Measurements from ENCODE around the gene AP2B1. TPM values are rescaled to one million over a fixed set of nuclear protein-coding genes. Genes with fewer than 3 reads are reported as not detected.
A peak's percentile ranks its signal among the peaks of the same experiment; 100 is the strongest.

The AP2B1 gene
- total RNA-seq, 2 donors from 2014 or later = 220 to 274 TPM

- Histone ChIP-seq H3K4me1 (peaks cover 6% of the 10 kb centered on the region), H3K36me3 (no peaks in the 10 kb centered on the region), H3K9ac (ENCODE audit: low read depth in 2 of 2, low read length in 2 of 2) (no peak overlapping the region), H3K4me3 (no peak overlapping the region), H3K27ac (no peak overlapping the region), H3K9me3 (no peaks in the 10 kb centered on the region), H3K27me3 (no peaks in the 10 kb centered on the region)
- TF ChIP-seq, protein P1, sequence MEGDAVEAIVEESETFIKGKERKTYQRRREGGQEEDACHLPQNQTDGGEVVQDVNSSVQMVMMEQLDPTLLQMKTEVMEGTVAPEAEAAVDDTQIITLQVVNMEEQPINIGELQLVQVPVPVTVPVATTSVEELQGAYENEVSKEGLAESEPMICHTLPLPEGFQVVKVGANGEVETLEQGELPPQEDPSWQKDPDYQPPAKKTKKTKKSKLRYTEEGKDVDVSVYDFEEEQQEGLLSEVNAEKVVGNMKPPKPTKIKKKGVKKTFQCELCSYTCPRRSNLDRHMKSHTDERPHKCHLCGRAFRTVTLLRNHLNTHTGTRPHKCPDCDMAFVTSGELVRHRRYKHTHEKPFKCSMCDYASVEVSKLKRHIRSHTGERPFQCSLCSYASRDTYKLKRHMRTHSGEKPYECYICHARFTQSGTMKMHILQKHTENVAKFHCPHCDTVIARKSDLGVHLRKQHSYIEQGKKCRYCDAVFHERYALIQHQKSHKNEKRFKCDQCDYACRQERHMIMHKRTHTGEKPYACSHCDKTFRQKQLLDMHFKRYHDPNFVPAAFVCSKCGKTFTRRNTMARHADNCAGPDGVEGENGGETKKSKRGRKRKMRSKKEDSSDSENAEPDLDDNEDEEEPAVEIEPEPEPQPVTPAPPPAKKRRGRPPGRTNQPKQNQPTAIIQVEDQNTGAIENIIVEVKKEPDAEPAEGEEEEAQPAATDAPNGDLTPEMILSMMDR (IDR thresholded peaks at IDR 0.05) = no peak
- intact Hi-C loops (cut with DNase I) = no loop called here
- no peak for DNase-seq
Observed at GRCh38 chr17:35765756-35766488, 178.8 kb downstream of the AP2B1 start.

- Histone ChIP-seq H3K4me1 (peaks cover 6% of the 10 kb centered on the region), H3K4me3 (no peak overlapping the region), H3K9ac (ENCODE audit: low read depth in 2 of 2, low read length in 2 of 2) (no peak overlapping the region), H3K9me3 (no peaks in the 10 kb centered on the region), H3K27ac (no peak overlapping the region), H3K36me3 (no peaks in the 10 kb centered on the region), H3K27me3 (no peaks in the 10 kb centered on the region)
- DNase-seq = no peak
- intact Hi-C loops (cut with DNase I) = no loop called here
- TF ChIP-seq, protein P1 (IDR thresholded peaks at IDR 0.05) = no peak
Observed at GRCh38 chr17:35766489-35766877, 179.4 kb downstream of the AP2B1 start.

DNA sequence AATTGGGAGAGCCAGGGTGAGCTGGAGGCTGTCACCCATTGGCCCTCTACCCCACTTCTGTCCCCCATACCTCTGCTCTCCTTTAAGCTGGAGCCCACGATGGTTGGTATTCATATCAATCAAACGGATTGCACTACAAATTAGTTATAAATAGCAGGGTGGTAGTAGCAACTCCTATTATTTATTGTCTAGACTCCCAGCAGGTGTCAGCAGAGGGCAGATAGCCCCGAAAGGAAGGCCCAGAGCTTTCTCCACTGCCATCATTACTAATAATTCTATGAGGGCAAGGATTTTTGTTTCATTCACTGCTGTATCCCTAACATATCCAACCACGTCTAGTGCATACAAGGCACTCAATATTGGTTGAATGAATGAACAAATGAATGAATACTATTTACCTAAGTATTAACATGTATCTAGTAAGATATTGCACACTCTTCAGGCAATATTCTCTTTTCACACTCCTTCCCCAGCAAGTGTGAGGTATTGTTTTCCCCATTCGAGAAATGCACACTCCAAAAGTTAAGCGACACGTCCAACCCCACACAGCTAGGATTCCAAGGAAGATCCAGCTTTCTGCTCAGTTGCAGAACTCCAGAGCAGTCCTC lies 179.9 kb downstream of the AP2B1 start:
- Histone ChIP-seq H3K27me3 (no peaks in the 10 kb centered on the region), H3K36me3 (no peaks in the 10 kb centered on the region), H3K9me3 (no peaks in the 10 kb centered on the region), H3K27ac (no peak overlapping the region), H3K4me3 (no peak overlapping the region), H3K4me1 (peaks cover 6% of the 10 kb centered on the region), H3K9ac (ENCODE audit: low read depth in 2 of 2, low read length in 2 of 2) (no peak overlapping the region)
- no peak for DNase-seq
- TF ChIP-seq, protein P1 (IDR thresholded peaks at IDR 0.05) = peak; percentile 33
- intact Hi-C loops (cut with DNase I) = no loop called here

DNA sequence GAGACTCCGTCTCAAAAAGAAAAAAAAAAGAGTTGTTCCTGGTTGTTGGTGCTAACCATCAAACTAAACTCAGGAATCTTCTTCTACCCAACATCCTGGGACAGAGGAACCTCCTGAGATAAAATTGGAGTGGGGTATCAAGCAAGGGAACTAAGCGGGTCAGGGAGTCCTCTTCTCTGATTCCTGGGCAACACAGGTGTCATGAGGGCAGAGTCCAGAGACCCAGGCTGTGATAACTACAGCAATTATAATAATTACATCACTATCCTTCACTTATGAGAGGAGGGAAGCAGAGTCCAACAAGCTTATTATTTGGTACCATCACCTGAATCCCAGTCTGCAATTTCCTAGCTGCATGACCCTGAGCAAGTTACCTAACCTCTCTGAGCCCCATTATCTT lies 181.7 kb downstream of the AP2B1 start:
- intact Hi-C loops (cut with DNase I) = no loop called here
- TF ChIP-seq, protein P1 (IDR thresholded peaks at IDR 0.05) = no peak
- Histone ChIP-seq H3K27me3 (no peaks in the 10 kb centered on the region), H3K36me3 (no peaks in the 10 kb centered on the region), H3K4me3 (no peak overlapping the region), H3K9me3 (no peaks in the 10 kb centered on the region), H3K9ac (ENCODE audit: low read depth in 2 of 2, low read length in 2 of 2) (no peak overlapping the region), H3K4me1 (peaks cover 6% of the 10 kb centered on the region), H3K27ac (no peak overlapping the region)
- no peak for DNase-seq

GRCh38 chr17:35769895-35770486 lies 182.9 kb downstream of the AP2B1 start:
- H3K27ac ChIP-seq = no peak overlapping the region
- H3K36me3 ChIP-seq = no peaks in the 10 kb centered on the region
- no peak for DNase-seq
- H3K4me3 ChIP-seq = no peak overlapping the region
- intact Hi-C loops (cut with DNase I) = no loop called here
- H3K27me3 ChIP-seq = no peaks in the 10 kb centered on the region
- H3K9ac ChIP-seq (ENCODE audit: low read depth in 2 of 2, low read length in 2 of 2) = no peak overlapping the region
- H3K4me1 ChIP-seq = peaks cover 2% of the 10 kb centered on the region
- H3K9me3 ChIP-seq = no peaks in the 10 kb centered on the region
- TF ChIP-seq, protein P1 (IDR thresholded peaks at IDR 0.05) = no peak
